Mucosa of descending colon (tissue), 3 donors: ENCODE data around the gene CCDC183. TPM values are rescaled to one million over a fixed set of nuclear protein-coding genes. Genes with fewer than 3 reads are reported as not detected.
"Not testable (repeated sequence)": the region's sequence is repeated elsewhere in the genome, so short reads cannot be mapped to it uniquely, and the experiment has no call there.

ENCODE experiments used
- ATAC-seq: fragments of 200-7000 bp; cut with Tn5 transposase; one replicate; pipeline ENCODE4 v1.9.1; 2020; ENCODE audit warnings: mild to moderate bottlenecking, moderate library complexity
- DNase-seq, 3 donors: peaks; one replicate each; pipeline ENCODE4 v3.0.0-alpha.2; 2020
- H3K36me3 ChIP-seq: fragments of 200-600 bp; one replicate; pipeline ENCODE4 v1.8.0; 2021; ENCODE audit warnings: low read depth, mild to moderate bottlenecking
- H3K4me1 ChIP-seq: fragments of 200-600 bp; one replicate; pipeline ENCODE4 v1.8.0; 2021; ENCODE audit warnings: low read depth, mild to moderate bottlenecking
- H3K4me3 ChIP-seq: fragments of 200-600 bp; one replicate; pipeline ENCODE4 v1.8.0; 2021; ENCODE audit warnings: mild to moderate bottlenecking
- H3K9me3 ChIP-seq: fragments of 200-600 bp; one replicate; pipeline ENCODE4 v1.8.0; 2021; ENCODE audit warnings: mild to moderate bottlenecking
- CTCF ChIP-seq: fragments of 200-600 bp; IDR thresholded peaks from one replicate; pipeline ENCODE4 v1.8.0; 2022; ENCODE audit warnings: antibody characterized with exemption, mild to moderate bottlenecking
- intact Hi-C, 2 donors: fragments of 100-400 bp; cut with DNase I in 1 of 2; cut with micrococcal nuclease in 1 of 2; formaldehyde crosslinking; loops; one replicate each; pipeline versions ENCODE4 v1.11.0 to v1.11.1; 2022; cut with DNase I, micrococcal nuclease
- total RNA-seq, 3 donors: library from RNA; stranded (reverse); fragmentation: NEBNext Ultra II Directional in 2 of 3; extraction: Animal tissue kit (Norgen Biotek cat#: 25700) in 2 of 3; gene quantifications; one replicate each; pipeline versions ENCODE4 v1.2.1 to v1.2.4, GENCODE V29; 2021 to 2023
- donor health status: DM: no; HTN: no; CAD: no; lungs with moderate emphysema.
- donor health status: DM: no; HTN: no; CAD: no.
- donor health status: DM: no; HTN: yes; CAD: no.

Gene CCDC183
- total RNA-seq, 3 donors from 2014 or later = 4.0 to 38.0 (median 7.0) TPM

- Histone ChIP-seq H3K9me3 (no peaks in the 10 kb centered on the region), H3K4me3 (no peak overlapping the region), H3K36me3 (peaks cover 3% of the 10 kb centered on the region), H3K4me1 (peaks cover 49% of the 10 kb centered on the region)
- TF ChIP-seq CTCF = no peak
- DNase-seq (peak; percentile 62 to 71 (median 69)), ATAC-seq (peak; percentile 0)
- intact Hi-C loops = no loop called here
Observed at GRCh38 chr9:136793086-136793946, 2.8 kb upstream of the CCDC183 start.

- Histone ChIP-seq H3K36me3 (peaks cover 3% of the 10 kb centered on the region), H3K4me3 (no peak overlapping the region), H3K9me3 (no peaks in the 10 kb centered on the region), H3K4me1 (peaks cover 57% of the 10 kb centered on the region)
- TF ChIP-seq CTCF = no peak
- no peak for ATAC-seq
- intact Hi-C loops = no loop called here
- no peak for DNase-seq
Observed at GRCh38 chr9:136794281-136794999, 1.7 kb upstream of the CCDC183 start.

GRCh38 chr9:136795000-136795348 is 1.2 kb upstream of the CCDC183 start:
- intact Hi-C loops = no loop called here
- Histone ChIP-seq H3K4me1 (peaks cover 57% of the 10 kb centered on the region), H3K4me3 (no peak overlapping the region), H3K36me3 (peaks cover 3% of the 10 kb centered on the region), H3K9me3 (no peaks in the 10 kb centered on the region)
- DNase-seq = no peak
- TF ChIP-seq CTCF = no peak
- ATAC-seq = no peak

GRCh38 chr9:136796775-136797347 is 723 bp downstream of the CCDC183 start:
- ATAC-seq, H3K9me3 ChIP-seq, intact Hi-C loops, DNase-seq, H3K36me3 ChIP-seq, H3K4me3 ChIP-seq: not testable (repeated sequence)
- H3K4me1 ChIP-seq = peaks cover 59% of the 10 kb centered on the region

GRCh38 chr9:136798708-136799078 is 2.6 kb downstream of the CCDC183 start:
- H3K4me3 ChIP-seq = no peak overlapping the region
- ATAC-seq (no peak), DNase-seq (no peak)
- intact Hi-C loops = no loop called here
- no peaks in the 10 kb centered on the region for H3K36me3 ChIP-seq
- TF ChIP-seq CTCF = no peak
- peaks cover 43% of the 10 kb centered on the region for H3K4me1 ChIP-seq
- H3K9me3 ChIP-seq = no peaks in the 10 kb centered on the region
